GM21526 (cell line): ENCODE results near the gene KCNAB2.

ENCODE experiments used
- ATAC-seq: cut with Tn5 transposase; IDR thresholded peaks from one replicate; pipeline ENCODE4 v1.9.1; 2021; ENCODE audit warnings: moderate library complexity; ENCODE audit not compliant: unreplicated experiment, low FRiP score

Gene KCNAB2

DNA sequence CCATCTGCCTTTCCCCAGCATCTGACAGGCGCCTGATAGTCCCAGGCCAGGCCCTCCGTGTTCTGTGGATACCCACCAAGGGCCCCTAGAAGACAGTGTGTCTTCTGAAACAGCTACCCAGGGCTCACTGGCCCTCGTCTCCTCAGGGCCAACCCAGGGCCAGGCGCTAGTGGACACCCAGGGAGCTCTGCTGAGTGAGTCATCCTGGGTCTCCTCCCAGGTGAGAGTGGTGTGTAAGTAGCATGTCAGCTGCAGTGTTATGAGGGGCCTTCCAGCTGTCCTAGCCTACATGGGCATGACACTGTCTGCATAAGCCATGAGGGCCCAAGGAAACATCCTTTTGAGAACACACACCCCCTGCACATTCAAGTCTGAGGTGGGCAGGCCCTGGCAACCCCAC is 97.7 kb downstream of the KCNAB2 start:
- ATAC-seq: no peak

DNA sequence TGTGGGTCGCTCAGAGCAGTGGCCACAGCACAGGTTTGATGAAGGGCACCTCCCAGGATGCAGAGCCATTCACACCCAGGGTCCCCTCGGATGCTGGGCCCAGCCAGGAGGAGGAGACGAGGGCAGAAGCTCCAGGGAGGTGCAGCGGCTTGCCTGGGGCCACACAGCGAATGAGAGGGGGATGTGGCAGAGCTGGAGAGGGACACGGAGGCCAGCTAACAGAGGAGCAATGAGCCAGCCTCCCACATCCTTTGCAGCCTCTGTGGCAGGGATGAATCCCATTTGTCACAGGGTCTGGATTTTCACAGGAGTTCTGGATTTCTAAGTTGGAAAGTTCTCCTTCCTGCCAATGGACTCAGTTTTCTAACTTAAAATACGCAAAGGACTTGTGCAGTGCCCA is 98.5 kb downstream of the KCNAB2 start:
- no peak for ATAC-seq

DNA sequence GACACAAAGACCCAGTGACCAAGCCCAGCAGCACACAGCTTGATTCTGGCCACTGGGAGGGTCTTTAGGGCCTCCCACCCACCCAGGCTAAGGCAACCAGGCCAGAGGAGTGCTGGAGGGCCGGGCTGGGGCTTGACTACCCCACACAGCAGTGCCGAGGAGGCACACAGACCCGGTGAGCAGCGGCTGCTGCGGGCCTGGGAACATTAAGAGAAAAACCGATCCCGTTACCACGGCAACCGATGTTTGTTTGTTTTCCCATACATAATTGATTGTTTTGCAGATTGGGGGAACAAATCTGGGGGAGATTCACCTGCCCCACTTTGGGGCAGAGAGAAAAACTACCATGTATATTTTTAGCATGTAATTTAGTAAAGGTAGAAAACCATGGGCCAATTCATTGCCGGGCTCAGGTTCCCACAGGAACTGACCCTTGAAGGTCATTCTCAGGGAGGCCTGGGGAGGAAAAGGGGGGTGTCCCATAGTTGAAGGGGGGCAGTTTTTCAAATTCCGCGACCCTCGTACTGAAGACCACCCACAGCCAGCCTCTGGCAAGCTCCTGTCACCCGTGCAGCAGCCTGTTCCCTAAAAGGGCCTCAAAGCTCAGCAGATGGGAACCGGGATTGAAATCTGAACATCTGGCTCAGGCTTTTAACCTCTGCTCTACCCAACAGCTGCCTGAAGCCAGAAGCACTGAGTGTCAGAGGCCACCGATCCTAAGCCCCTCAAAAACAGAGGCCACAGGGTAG is 99.1 kb downstream of the KCNAB2 start:
- no peak for ATAC-seq

- no peak for ATAC-seq
These were observed 99.7 kb downstream of the KCNAB2 start for GRCh38 chr1:6145396-6145750.

DNA sequence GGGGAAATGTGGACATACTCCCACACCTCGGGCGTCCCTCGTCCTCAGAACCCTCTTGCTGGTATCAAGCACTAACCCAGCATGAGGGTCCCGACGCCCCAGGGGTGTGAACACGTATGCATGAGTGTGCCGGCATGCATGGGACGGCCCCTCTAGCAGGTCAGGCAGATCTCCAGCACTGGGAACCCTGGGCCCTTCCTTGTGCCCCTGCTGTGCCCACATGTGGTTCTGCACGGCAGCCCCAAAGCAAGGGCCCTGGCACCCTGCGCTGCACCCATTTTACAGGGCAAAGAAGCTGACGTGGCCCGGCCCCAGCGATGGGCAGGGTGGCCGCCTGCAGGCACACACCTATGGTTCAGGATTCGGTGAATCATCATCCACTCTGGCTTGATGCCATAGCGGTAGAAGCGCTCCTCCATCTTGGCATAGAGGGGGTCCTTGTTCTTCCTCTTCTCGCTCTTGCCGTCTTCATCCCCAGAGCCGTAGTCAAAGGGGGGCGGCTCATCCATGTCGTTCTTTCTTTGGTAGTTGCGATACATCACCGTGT is 100.2 kb downstream of the KCNAB2 start:
- no peak for ATAC-seq

DNA sequence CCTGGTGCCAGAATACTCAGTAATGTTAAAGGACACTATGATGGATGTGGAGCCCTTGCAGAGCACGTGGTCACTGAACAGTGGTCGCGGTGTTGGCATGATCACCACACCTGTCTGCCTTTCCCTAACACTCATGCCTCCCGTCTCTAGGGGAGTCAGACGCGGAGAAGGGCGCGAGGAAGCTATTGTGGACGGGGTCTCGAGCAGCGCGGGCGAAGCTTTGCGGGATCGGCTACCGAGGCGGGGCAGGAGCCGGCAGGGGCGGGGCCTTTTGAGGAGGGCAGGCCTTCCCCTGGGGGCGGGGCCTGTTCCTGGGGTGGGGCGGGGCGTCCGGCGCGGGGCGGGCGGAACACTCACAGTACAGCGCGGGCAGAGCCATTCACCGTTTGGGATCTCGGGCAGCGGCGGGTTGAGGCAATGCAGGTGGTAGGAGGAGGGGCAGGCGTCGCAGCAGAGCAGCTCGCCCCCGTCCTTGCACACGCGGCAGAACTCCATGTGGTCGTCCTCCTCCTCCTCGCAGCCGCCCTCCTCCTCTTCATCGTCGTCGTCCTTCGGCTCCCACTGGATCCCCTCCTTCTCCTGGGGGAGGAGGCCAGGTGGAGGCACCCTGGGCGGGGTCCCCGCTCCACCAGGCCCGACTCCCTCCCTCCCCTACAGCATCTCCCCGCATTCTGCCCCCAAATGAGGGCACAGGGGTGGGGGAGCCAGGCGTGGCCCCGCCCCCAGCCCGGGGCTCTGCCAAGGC is 103.0 kb downstream of the KCNAB2 start:
- no peak for ATAC-seq

- ATAC-seq: no peak
These were observed 103.9 kb downstream of the KCNAB2 start for GRCh38 chr1:6149597-6149996.

DNA sequence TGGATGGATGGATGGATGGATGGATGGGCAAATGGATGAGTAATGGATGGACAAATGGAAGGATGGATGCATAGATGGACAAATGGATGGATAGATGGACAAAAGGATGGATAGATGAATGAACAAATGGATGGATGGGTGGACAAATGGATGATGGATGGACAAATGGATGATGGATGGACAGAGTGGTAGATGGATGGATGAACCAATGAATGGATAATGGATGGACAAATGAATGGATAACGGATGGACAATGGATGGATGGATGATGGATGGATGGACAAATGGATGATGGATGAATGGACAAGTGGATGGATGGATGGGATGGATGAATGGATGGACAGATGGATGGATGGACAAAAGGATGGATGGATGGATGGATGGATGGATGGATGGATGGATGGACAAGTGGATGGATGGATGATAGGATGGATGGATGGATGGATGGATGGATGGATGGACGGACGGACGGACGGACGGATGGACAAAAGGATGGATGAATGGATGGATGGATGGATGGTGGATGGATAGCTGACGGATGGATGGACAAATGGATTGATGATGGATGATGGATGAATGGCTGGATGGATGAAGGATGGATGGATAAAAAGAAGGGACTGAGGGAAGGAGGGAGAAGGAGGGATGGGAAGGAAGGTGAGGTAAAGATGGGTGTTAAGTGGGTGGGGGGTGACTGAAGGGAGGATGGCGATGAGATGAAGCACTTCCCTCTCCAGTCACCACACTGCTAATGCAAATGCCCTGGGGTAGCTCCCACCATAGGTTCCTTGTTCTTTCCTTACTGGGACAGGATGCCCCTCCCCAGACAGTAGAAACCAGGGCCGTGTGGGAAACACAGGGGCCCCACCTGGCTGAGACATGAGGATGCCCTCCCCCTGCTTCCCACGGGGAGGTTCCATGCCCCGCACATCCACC is 104.6 kb downstream of the KCNAB2 start:
- ATAC-seq: no peak
